T-helper 1 cell treated with Interleukin-12 subunit alpha and Interleukin-12 subunit beta and Interleukin-4 antibody, amounts not matched to agents 30 μg/mL and 1 μg/mL, for 36 hours (primary cell): ENCODE data around the gene GJB1.

Experiments used
- H3K27ac Mint-ChIP-seq: one replicate; pipeline ENCODE4 v1.8.0; 2021; ENCODE audit warnings: mild to moderate bottlenecking, mixed read lengths
- H3K27me3 Mint-ChIP-seq: one replicate; pipeline ENCODE4 v1.8.0; 2021; ENCODE audit warnings: low read depth, mixed read lengths
- H3K36me3 Mint-ChIP-seq: one replicate; pipeline ENCODE4 v1.8.0; 2021; ENCODE audit warnings: low read depth, mixed read lengths
- H3K4me1 Mint-ChIP-seq: one replicate; pipeline ENCODE4 v1.8.0; 2021; ENCODE audit warnings: low read depth, mixed read lengths
- H3K4me3 Mint-ChIP-seq: one replicate; pipeline ENCODE4 v1.8.0; 2021; ENCODE audit warnings: mild to moderate bottlenecking, moderate library complexity, mixed read lengths
- H3K9me3 Mint-ChIP-seq: one replicate; pipeline ENCODE4 v1.8.0; 2021; ENCODE audit warnings: mixed read lengths

Gene GJB1

GRCh38 chrX:71227370-71228062 lies 4.5 kb downstream of the GJB1 start:
- no peaks in the 10 kb centered on the region for H3K27me3 Mint-ChIP-seq
- H3K4me1 Mint-ChIP-seq = no peaks in the 10 kb centered on the region
- no peak overlapping the region for H3K4me3 Mint-ChIP-seq
- H3K36me3 Mint-ChIP-seq = no peaks in the 10 kb centered on the region
- H3K27ac Mint-ChIP-seq = no peak overlapping the region
- H3K9me3 Mint-ChIP-seq = no peaks in the 10 kb centered on the region

GRCh38 chrX:71228063-71228642 lies 5.1 kb downstream of the GJB1 start:
- H3K4me1 Mint-ChIP-seq = no peaks in the 10 kb centered on the region
- H3K27ac Mint-ChIP-seq = no peak overlapping the region
- no peaks in the 10 kb centered on the region for H3K36me3 Mint-ChIP-seq
- no peak overlapping the region for H3K4me3 Mint-ChIP-seq
- no peaks in the 10 kb centered on the region for H3K9me3 Mint-ChIP-seq
- H3K27me3 Mint-ChIP-seq = no peaks in the 10 kb centered on the region

GRCh38 chrX:71235482-71235881 lies 12.5 kb downstream of the GJB1 start:
- H3K36me3 Mint-ChIP-seq = peaks cover 8% of the 10 kb centered on the region
- no peaks in the 10 kb centered on the region for H3K27me3 Mint-ChIP-seq
- H3K9me3 Mint-ChIP-seq = no peaks in the 10 kb centered on the region
- no peak overlapping the region for H3K4me3 Mint-ChIP-seq
- H3K4me1 Mint-ChIP-seq = no peaks in the 10 kb centered on the region
- H3K27ac Mint-ChIP-seq = no peak overlapping the region

GRCh38 chrX:71236836-71237235 lies 13.8 kb downstream of the GJB1 start:
- Mint-ChIP-seq H3K27me3 (no peaks in the 10 kb centered on the region), H3K36me3 (peaks cover 10% of the 10 kb centered on the region), H3K27ac (no peak overlapping the region), H3K4me3 (no peak overlapping the region), H3K4me1 (no peaks in the 10 kb centered on the region), H3K9me3 (no peaks in the 10 kb centered on the region)

- Mint-ChIP-seq H3K4me3 (no peak overlapping the region), H3K36me3 (peaks cover 20% of the 10 kb centered on the region), H3K27me3 (no peaks in the 10 kb centered on the region), H3K4me1 (no peaks in the 10 kb centered on the region), H3K27ac (no peak overlapping the region), H3K9me3 (no peaks in the 10 kb centered on the region)
Observed at GRCh38 chrX:71239781-71240180, 16.8 kb downstream of the GJB1 start.

- Mint-ChIP-seq H3K9me3 (no peaks in the 10 kb centered on the region), H3K36me3 (peaks cover 25% of the 10 kb centered on the region), H3K27me3 (no peaks in the 10 kb centered on the region), H3K4me1 (no peaks in the 10 kb centered on the region), H3K27ac (no peak overlapping the region), H3K4me3 (no peak overlapping the region)
Observed at GRCh38 chrX:71241301-71241700, 18.3 kb downstream of the GJB1 start.

- Mint-ChIP-seq H3K27ac (no peak overlapping the region), H3K4me1 (no peaks in the 10 kb centered on the region), H3K27me3 (no peaks in the 10 kb centered on the region), H3K4me3 (no peak overlapping the region), H3K9me3 (no peaks in the 10 kb centered on the region), H3K36me3 (peaks cover 31% of the 10 kb centered on the region)
Observed at GRCh38 chrX:71244359-71245128, 21.5 kb downstream of the GJB1 start.

GRCh38 chrX:71245159-71245558 lies 22.1 kb downstream of the GJB1 start:
- H3K36me3 Mint-ChIP-seq = peaks cover 28% of the 10 kb centered on the region
- H3K9me3 Mint-ChIP-seq = no peaks in the 10 kb centered on the region
- H3K4me3 Mint-ChIP-seq = no peak overlapping the region
- H3K27me3 Mint-ChIP-seq = no peaks in the 10 kb centered on the region
- H3K4me1 Mint-ChIP-seq = no peaks in the 10 kb centered on the region
- no peak overlapping the region for H3K27ac Mint-ChIP-seq

- Mint-ChIP-seq H3K4me3 (no peak overlapping the region), H3K36me3 (peaks cover 9% of the 10 kb centered on the region), H3K27ac (no peak overlapping the region), H3K9me3 (no peaks in the 10 kb centered on the region), H3K27me3 (no peaks in the 10 kb centered on the region), H3K4me1 (peaks cover 25% of the 10 kb centered on the region)
Observed at GRCh38 chrX:71250841-71251240, 27.8 kb downstream of the GJB1 start.

GRCh38 chrX:71251466-71251973 lies 28.5 kb downstream of the GJB1 start:
- H3K27me3 Mint-ChIP-seq = no peaks in the 10 kb centered on the region
- H3K4me3 Mint-ChIP-seq = peak overlapping the region; percentile 44
- H3K4me1 Mint-ChIP-seq = peaks cover 26% of the 10 kb centered on the region
- no peak overlapping the region for H3K27ac Mint-ChIP-seq
- H3K36me3 Mint-ChIP-seq = peaks cover 8% of the 10 kb centered on the region
- H3K9me3 Mint-ChIP-seq = no peaks in the 10 kb centered on the region

- no peak overlapping the region for H3K27ac Mint-ChIP-seq
- peaks cover 4% of the 10 kb centered on the region for H3K36me3 Mint-ChIP-seq
- no peaks in the 10 kb centered on the region for H3K27me3 Mint-ChIP-seq
- H3K9me3 Mint-ChIP-seq = no peaks in the 10 kb centered on the region
- peaks cover 26% of the 10 kb centered on the region for H3K4me1 Mint-ChIP-seq
- peak overlapping the region; percentile 44 for H3K4me3 Mint-ChIP-seq
Observed at GRCh38 chrX:71252221-71252620, 29.2 kb downstream of the GJB1 start.

- H3K27ac Mint-ChIP-seq = peak overlapping the region; percentile 73
- peaks cover 2% of the 10 kb centered on the region for H3K36me3 Mint-ChIP-seq
- H3K4me3 Mint-ChIP-seq = peak overlapping the region; percentile 92
- H3K27me3 Mint-ChIP-seq = no peaks in the 10 kb centered on the region
- H3K9me3 Mint-ChIP-seq = no peaks in the 10 kb centered on the region
- H3K4me1 Mint-ChIP-seq = peaks cover 26% of the 10 kb centered on the region
Observed at GRCh38 chrX:71253253-71254091, 30.4 kb downstream of the GJB1 start.

GRCh38 chrX:71254092-71254963 lies 31.3 kb downstream of the GJB1 start, which contains the start of gene ZMYM3:
Gene ZMYM3 (minus strand): TSS chrX:71254140. CDS start chrX:71253255, 885 bp downstream.
- Mint-ChIP-seq H3K36me3 (no peaks in the 10 kb centered on the region), H3K9me3 (no peaks in the 10 kb centered on the region), H3K27me3 (no peaks in the 10 kb centered on the region), H3K4me1 (peaks cover 26% of the 10 kb centered on the region), H3K4me3 (peak within 1 kb of the TSS; percentile 92), H3K27ac (peak within 1 kb of the TSS; percentile 91)
